Measurements from ENCODE around the gene TBXAS1.
"Not testable (repeated sequence)": the region's sequence is repeated elsewhere in the genome, so short reads cannot be mapped to it uniquely, and the experiment has no call there.

Gene TBXAS1

GRCh38 chr7:139914306-139915267 is 85.5 kb downstream of the TBXAS1 start:
- no peak for DNase-seq

GRCh38 chr7:139915268-139915863 is 86.3 kb downstream of the TBXAS1 start:
- DNase-seq: no peak

DNA sequence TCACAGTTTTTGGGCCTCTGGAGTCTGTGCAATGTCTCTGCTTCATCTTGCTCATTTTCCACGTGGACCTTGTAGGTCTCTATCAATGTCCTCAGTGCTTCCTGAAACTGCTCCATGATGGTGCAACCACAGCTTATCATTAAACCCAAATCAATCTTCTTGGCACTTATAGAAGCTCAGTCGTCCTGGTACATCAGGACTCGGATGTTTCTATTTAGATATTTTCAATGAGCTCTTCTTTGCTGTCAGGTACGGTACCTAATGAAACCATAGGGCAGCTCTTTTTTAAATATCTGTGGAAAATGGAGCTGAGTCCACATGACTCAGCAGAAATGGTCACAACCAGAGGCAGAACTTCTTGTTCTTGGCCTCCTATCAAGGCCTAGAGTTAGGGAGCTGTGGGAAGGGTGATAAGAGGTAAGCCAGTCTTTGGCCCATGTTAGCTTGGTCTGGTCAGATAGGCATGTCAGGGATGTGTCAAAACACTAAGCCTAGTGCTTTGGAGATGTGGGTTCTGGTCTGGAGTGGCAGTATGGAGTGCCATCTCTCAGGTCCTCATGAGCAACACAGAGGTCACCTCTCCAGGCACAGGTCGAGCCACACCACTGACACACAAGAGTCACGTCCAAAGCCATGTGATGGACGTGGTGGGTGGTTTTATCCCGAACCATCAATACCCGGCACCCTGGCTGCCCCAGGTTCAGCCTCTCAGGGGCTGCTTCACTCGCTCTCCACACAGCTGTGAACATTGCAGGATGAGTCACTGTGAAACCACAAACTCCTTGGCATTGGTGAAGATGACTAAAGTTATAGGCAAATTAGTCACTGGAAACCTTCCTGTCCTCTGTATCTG is 87.0 kb downstream of the TBXAS1 start:
- no peak for DNase-seq

DNA sequence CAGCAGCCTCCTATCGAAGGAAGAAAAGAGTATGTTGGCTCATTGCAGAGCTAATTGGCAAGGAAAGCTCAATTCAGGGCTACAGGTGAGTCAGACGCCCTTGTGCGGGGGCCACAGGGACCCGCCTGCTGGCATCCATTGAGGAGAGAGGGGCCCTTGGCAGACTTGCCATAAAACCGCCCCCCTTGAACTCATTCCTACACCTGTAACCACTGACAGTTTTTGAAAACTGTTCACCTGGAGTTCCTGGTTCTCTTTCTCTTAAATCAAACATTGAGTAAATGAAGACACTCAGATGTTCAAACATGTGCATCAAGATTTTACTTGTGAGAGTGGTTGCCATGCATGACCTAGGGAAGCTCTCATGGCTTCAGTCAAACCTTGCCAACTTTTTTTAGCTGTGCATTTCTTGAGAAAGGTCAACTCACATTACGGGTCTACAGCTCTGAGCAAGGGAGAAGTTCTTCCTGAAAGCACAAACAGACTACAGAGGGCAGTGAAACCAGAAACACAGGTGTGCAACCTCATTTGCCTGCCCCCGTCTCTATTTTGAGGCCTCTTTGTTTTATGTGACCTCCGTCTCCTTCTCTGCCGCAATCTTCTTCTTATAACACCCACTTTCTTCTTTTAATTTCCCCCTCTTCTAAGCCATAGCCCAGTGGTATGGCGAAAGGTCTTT is 87.8 kb downstream of the TBXAS1 start:
- no peak for DNase-seq

- DNase-seq: no peak
These were observed 88.8 kb downstream of the TBXAS1 start for GRCh38 chr7:139917851-139918250.

DNA sequence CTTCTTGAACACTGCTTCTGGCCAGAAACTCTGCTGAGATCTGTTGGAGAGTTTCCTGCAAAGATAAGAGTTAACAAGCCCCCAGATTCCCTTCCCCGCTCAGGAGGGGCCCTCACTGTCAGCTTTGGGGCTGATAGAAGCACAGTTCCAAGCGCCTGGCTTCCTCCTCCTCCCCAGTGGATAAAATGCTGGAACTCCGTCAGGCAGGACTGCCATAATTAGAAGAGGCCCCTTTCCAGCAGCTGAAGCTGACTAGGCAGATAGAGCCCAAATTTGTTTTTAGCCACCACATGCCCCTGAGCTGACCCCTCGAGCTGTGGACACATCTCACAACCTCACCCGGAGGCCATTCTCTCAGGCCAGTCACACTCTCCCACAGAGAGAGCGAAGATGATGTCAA is 89.4 kb downstream of the TBXAS1 start:
- DNase-seq: no peak

- no peak for DNase-seq
These were observed 94.0 kb downstream of the TBXAS1 start for GRCh38 chr7:139923090-139923489.

DNA sequence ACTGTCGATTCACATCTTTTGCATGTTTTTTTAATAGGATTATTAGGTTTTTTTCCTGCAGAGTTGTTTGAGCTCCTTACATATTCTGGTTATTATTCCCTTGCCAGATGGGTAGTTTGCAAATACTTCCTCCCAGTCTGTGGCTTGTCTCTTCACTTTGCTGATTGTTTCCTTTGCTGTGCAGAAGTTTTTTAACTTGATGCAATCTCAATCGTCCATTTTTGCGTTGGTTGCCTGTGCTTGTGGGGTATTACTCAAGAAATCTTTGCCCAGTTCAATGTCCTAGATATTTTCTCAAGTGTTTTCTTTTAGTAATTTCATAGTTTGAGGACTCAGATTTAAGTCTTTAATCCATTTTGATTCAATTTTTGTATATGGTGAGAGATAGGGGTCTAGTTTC is 95.4 kb downstream of the TBXAS1 start:
- no peak for DNase-seq

GRCh38 chr7:139929221-139929620 is 100.2 kb downstream of the TBXAS1 start:
- not testable (repeated sequence) for DNase-seq

- DNase-seq: no peak
These were observed 101.4 kb downstream of the TBXAS1 start for GRCh38 chr7:139930286-139930965.

GRCh38 chr7:139931190-139931934 is 102.3 kb downstream of the TBXAS1 start:
- DNase-seq: no peak

GRCh38 chr7:139932531-139932930 is 103.5 kb downstream of the TBXAS1 start:
- no peak for DNase-seq

GRCh38 chr7:139936760-139937310 is 107.8 kb downstream of the TBXAS1 start:
- no peak for DNase-seq

GRCh38 chr7:139937715-139938114 is 108.7 kb downstream of the TBXAS1 start:
- DNase-seq: no peak

DNA sequence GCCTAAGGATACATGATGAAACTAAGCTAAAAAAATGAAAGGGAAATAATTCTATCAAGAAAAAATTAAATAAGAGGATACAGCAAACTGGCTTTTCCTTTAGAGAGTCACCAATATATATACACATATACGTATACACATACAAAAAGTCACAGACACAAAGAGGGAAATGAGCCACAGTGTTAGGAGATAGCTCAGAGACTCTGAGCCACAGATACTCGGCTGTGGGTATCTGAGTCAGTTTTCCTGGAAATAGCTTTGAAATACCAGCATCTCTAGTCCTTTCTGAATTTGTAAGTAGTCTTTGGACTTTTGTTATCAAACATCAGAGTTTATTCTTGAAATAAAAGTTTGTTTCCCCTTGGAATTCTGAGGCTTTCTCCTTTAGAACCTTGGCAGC is 111.8 kb downstream of the TBXAS1 start:
- no peak for DNase-seq

- no peak for DNase-seq
These were observed 112.4 kb downstream of the TBXAS1 start for GRCh38 chr7:139941421-139941820.

- no peak for DNase-seq
These were observed 112.8 kb downstream of the TBXAS1 start for GRCh38 chr7:139941866-139942265.

DNA sequence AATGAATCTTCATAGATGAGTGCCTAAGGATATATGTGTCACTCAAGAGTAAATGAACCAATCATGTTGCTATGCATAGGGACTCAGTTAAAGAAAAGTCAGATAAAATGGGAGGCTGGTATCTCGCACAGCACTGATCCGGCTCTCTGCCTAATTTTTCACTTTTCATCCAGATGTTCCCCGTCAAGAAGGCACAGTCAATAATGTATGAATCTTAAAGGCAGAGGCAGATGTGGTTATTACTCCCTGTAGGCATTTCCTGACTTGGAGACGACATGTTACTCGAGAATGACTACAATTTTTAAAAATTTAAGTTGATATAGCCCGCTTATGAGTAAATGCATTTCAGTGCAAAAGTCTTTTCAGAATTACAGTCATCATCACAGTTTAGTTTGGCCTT is 113.6 kb downstream of the TBXAS1 start:
- DNase-seq: no peak

- no peak for DNase-seq
These were observed 114.3 kb downstream of the TBXAS1 start for GRCh38 chr7:139943401-139943800.

- DNase-seq: no peak
These were observed 115.2 kb downstream of the TBXAS1 start for GRCh38 chr7:139944248-139944647.

DNA sequence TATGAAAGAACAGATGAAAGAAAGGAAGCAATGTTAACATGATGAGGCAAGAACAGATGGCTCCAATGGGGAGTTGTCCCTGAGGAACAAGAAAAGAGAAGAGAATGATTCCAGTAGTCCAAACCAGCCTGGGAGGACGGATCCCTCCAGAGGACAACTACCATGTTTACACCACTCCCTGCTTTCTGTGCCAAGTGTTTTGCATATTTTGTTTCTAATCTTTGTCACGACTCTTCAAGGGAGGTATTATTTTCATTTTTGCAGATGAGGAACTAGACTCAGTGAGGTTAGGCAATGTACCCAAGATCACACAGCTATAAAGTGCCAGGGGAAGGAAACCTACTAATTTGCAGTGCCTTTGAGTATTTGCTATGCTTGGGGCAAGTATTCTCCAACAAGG is 117.5 kb downstream of the TBXAS1 start:
- no peak for DNase-seq

Data from right kidney (tissue), 1 donor.